ENCODE data around the gene CCDC112.
A peak's percentile ranks its signal among the peaks of the same experiment; 100 is the strongest.

Gene CCDC112

GRCh38 chr5:115304496-115304895 is 8.0 kb upstream of the CCDC112 start:
- TF ChIP-seq CTCF (IDR thresholded peaks at IDR 0.05; ENCODE audit: insufficient read depth, low read depth, low read length, missing control alignments): no peak
- no peak for DNase-seq (ENCODE audit: low read depth)
- no peak overlapping the region for H3K4me3 ChIP-seq (ENCODE audit: low read depth, low read length)

GRCh38 chr5:115298811-115299210 is 2.4 kb upstream of the CCDC112 start:
- H3K4me3 ChIP-seq (ENCODE audit: low read depth, low read length): no peak overlapping the region
- no peak for DNase-seq (ENCODE audit: low read depth)
- no peak for TF ChIP-seq CTCF (IDR thresholded peaks at IDR 0.05; ENCODE audit: insufficient read depth, low read depth, low read length, missing control alignments)

- peak overlapping the region; percentile 42 for H3K4me3 ChIP-seq (ENCODE audit: low read depth, low read length)
- DNase-seq (ENCODE audit: low read depth): no peak
- TF ChIP-seq CTCF (IDR thresholded peaks at IDR 0.05; ENCODE audit: insufficient read depth, low read depth, low read length, missing control alignments): no peak
These were observed 577 bp upstream of the CCDC112 start for GRCh38 chr5:115297031-115297430.

- H3K4me3 ChIP-seq (ENCODE audit: low read depth, low read length): peak overlapping the region; percentile 64
- no peak for TF ChIP-seq CTCF (IDR thresholded peaks at IDR 0.05; ENCODE audit: insufficient read depth, low read depth, low read length, missing control alignments)
- no peak for DNase-seq (ENCODE audit: low read depth)
These were observed 704 bp downstream of the CCDC112 start for GRCh38 chr5:115295777-115296123.

- no peak for DNase-seq (ENCODE audit: low read depth)
These were observed 5.1 kb downstream of the CCDC112 start for GRCh38 chr5:115291397-115291796.

GRCh38 chr5:115289104-115289503 is 7.3 kb downstream of the CCDC112 start:
- no peak for DNase-seq (ENCODE audit: low read depth)
- no peak for TF ChIP-seq CTCF (IDR thresholded peaks at IDR 0.05; ENCODE audit: insufficient read depth, low read depth, low read length, missing control alignments)
- H3K4me3 ChIP-seq (ENCODE audit: low read depth, low read length): no peak overlapping the region

More at GRCh38 chr5:115291397-115291796, 5.1 kb downstream of the CCDC112 start:
- no peak overlapping the region for H3K4me3 ChIP-seq (ENCODE audit: low read depth, low read length)
- no peak for TF ChIP-seq CTCF (IDR thresholded peaks at IDR 0.05; ENCODE audit: insufficient read depth, low read depth, low read length, missing control alignments)

GRCh38 chr5:115284021-115284420 is 12.4 kb downstream of the CCDC112 start:
- TF ChIP-seq CTCF (IDR thresholded peaks at IDR 0.05; ENCODE audit: insufficient read depth, low read depth, low read length, missing control alignments): no peak
- no peak for DNase-seq (ENCODE audit: low read depth)
- no peak overlapping the region for H3K4me3 ChIP-seq (ENCODE audit: low read depth, low read length)

Measured in GM12865 (cell line).